CD4-positive, alpha-beta memory T cell (primary cell): ENCODE measurements around the gene GALT. TPM values are rescaled to one million over a fixed set of nuclear protein-coding genes. Genes with fewer than 3 reads are reported as not detected.

Source experiments
- CTCF ChIA-PET: fragments of 350-600 bp; sonication (Branson Sonifier 250); formaldehyde crosslinking; loops from one replicate; lab custom pipeline; 2021; ENCODE audit warnings: inconsistent platforms; ENCODE audit not compliant: partially characterized antibody; lab: Charles Lee
- POLR2A ChIA-PET: fragments of 350-600 bp; sonication (Branson Sonifier 250); formaldehyde crosslinking; loops from one replicate; lab custom pipeline; 2021; ENCODE audit not compliant: partially characterized antibody; lab: Charles Lee
- DNase-seq, 5 donors: peaks; one replicate each; pipeline versions ENCODE4 v3.0.0 to v3.0.0-alpha.2; 2020 to 2022; ENCODE audit warnings: mixed read lengths in 1 of 5
- H3K27ac ChIP-seq: one replicate; pipeline ENCODE4 v1.7.0; 2013; ENCODE audit warnings: low read depth, low read length
- H3K27me3 ChIP-seq: 2 replicates; pipeline ENCODE4 v1.7.0; 2013; ENCODE audit warnings: mild to moderate bottlenecking, low read length, moderate library complexity; ENCODE audit not compliant: insufficient read depth
- H3K36me3 ChIP-seq: 2 replicates; pipeline ENCODE4 v1.7.0; 2013; ENCODE audit warnings: mild to moderate bottlenecking, low read length, moderate library complexity; ENCODE audit not compliant: insufficient read depth
- H3K4me1 ChIP-seq: 2 replicates; pipeline ENCODE4 v1.7.0; 2013; ENCODE audit warnings: mild to moderate bottlenecking, low read length, moderate library complexity; ENCODE audit not compliant: insufficient read depth
- H3K4me3 ChIP-seq, 2 donors: one replicate each; pipeline ENCODE4 v1.7.0; 2013; ENCODE audit warnings: low read length in 2 of 2, mild to moderate bottlenecking in 1 of 2
- H3K9me3 ChIP-seq, 2 donors: one replicate each; pipeline ENCODE4 v1.7.0; 2013; ENCODE audit warnings: low read length in 2 of 2, control low read depth in 1 of 2; ENCODE audit not compliant: control insufficient read depth in 1 of 2
- H3K27ac Mint-ChIP-seq, 7 donors: one replicate each; pipeline ENCODE4 v1.8.0; 2020 to 2021; ENCODE audit warnings: mixed read lengths in 7 of 7, mild to moderate bottlenecking in 6 of 7, inconsistent platforms in 3 of 7, moderate library complexity in 3 of 7
- H3K27me3 Mint-ChIP-seq, 2 donors: one replicate each; pipeline ENCODE4 v1.8.0; 2020 to 2021; ENCODE audit warnings: mixed read lengths in 2 of 2
- H3K36me3 Mint-ChIP-seq, 2 donors: one replicate each; pipeline ENCODE4 v1.8.0; 2020 to 2021; ENCODE audit warnings: mixed read lengths in 2 of 2, inconsistent platforms in 1 of 2, mild to moderate bottlenecking in 1 of 2
- H3K4me1 Mint-ChIP-seq, 4 donors: one replicate each; pipeline ENCODE4 v1.8.0; 2020 to 2021; ENCODE audit warnings: mixed read lengths in 4 of 4, mild to moderate bottlenecking in 1 of 4
- H3K4me3 Mint-ChIP-seq, 8 donors: one replicate each; pipeline ENCODE4 v1.8.0; 2020 to 2021; ENCODE audit warnings: mixed read lengths in 8 of 8, mild to moderate bottlenecking in 7 of 8, moderate library complexity in 6 of 8, inconsistent platforms in 3 of 8
- H3K9me3 Mint-ChIP-seq, 8 donors: one replicate each; pipeline ENCODE4 v1.8.0; 2020 to 2021; ENCODE audit warnings: mixed read lengths in 8 of 8, mild to moderate bottlenecking in 5 of 8, inconsistent platforms in 3 of 8, moderate library complexity in 1 of 8
- intact Hi-C: fragments of 100-400 bp; cut with micrococcal nuclease; formaldehyde crosslinking; loops from one replicate; pipeline ENCODE4 v1.15.1; 2023
- polyA plus RNA-seq, 2 donors: library from polyadenylated mRNA; unstranded; fragments of 300-500 nt; fragmentation: Illumina TruSeq; gene quantifications; one replicate each; pipeline ENCODE4 v1.2.3, GENCODE V29; 2021
- total RNA-seq, 2 experiments: library from RNA; stranded (reverse); gene quantifications; one replicate each; pipeline ENCODE4 v1.2.3, GENCODE V29; 2021

GALT gene
- total and polyA plus RNA-seq, 4 experiments from 2014 or later = 81.9 to 261 (median 167) TPM

GRCh38 chr9:34647651-34648050, 1.2 kb downstream of the GALT start:
- DNase-seq = peak in 2 of 5 donors; percentile 20 to 53
- CTCF ChIA-PET = interaction anchor here (0.8 to 12.6 kb wide), 8 partner anchors 10 to 53 kb away, joined by 4 to 191 read pairs (median 14); partner anchors contain the start of genes ARID3C, CCL27, DCTN3 and SIGMAR1
- H3K36me3 Mint-ChIP-seq = peaks cover 37 to 54% of the 10 kb centered on the region in 2 donors

GRCh38 chr9:34648673-34649072, 2.2 kb downstream of the GALT start:
- H3K27me3 ChIP-seq = no peaks in the 10 kb centered on the region
- peak overlapping the region in 1 of 2 donors; percentile 87 for H3K4me3 ChIP-seq
- CTCF ChIA-PET = interaction anchor here (4.8 to 12.6 kb wide), 3 partner anchors 13 to 52 kb away, joined by 60 to 191 read pairs (median 168); partner anchors contain the start of genes CCL27 and SIGMAR1
- DNase-seq = no peak
- peaks cover 35% of the 10 kb centered on the region for H3K36me3 ChIP-seq
- peak overlapping the region in 4 of 7 donors; percentile 62 to 92 (median 74) for H3K27ac Mint-ChIP-seq
- peaks cover 50% of the 10 kb centered on the region for H3K4me1 ChIP-seq
- POLR2A ChIA-PET = interaction anchor here (3.2 to 22.1 kb wide), 3 partner anchors 11 to 54 kb away, joined by 10 to 484 read pairs (median 193); partner anchors contain the start of genes CCL27, IL11RA and SIGMAR1
- H3K4me1 Mint-ChIP-seq = peaks cover 36 to 69% (median 45%) of the 10 kb centered on the region in 4 donors
- peak overlapping the region in 7 of 8 donors; percentile 58 to 95 (median 70) for H3K4me3 Mint-ChIP-seq
- no peaks in the 10 kb centered on the region for H3K9me3 Mint-ChIP-seq
- H3K27ac ChIP-seq = no peak overlapping the region
- intact Hi-C loops = loop anchor here (5.0 kb wide), 1 partner anchor 36 kb away; the partner anchor contains the start of gene RPP25L
- H3K27me3 Mint-ChIP-seq = no peaks in the 10 kb centered on the region
- H3K9me3 ChIP-seq = no peaks in the 10 kb centered on the region
- H3K36me3 Mint-ChIP-seq = peaks cover 37 to 54% of the 10 kb centered on the region in 2 donors

More at GRCh38 chr9:34647651-34648050, 1.2 kb downstream of the GALT start:
- no peaks in the 10 kb centered on the region for H3K9me3 ChIP-seq
- H3K36me3 ChIP-seq = peaks cover 35% of the 10 kb centered on the region
- peaks cover 40% of the 10 kb centered on the region for H3K4me1 ChIP-seq
- Mint-ChIP-seq H3K9me3 (no peaks in the 10 kb centered on the region), H3K4me3 (peak overlapping the region; percentile 93 to 97 (median 95)), H3K4me1 (peaks cover 29 to 61% (median 39%) of the 10 kb centered on the region in 4 donors), H3K27me3 (no peaks in the 10 kb centered on the region), H3K27ac (peak overlapping the region; percentile 89 to 96 (median 93))
- intact Hi-C loops = loop anchor here (5.0 kb wide), 1 partner anchor 35 kb away; the partner anchor contains the start of gene RPP25L
- H3K4me3 ChIP-seq = peak overlapping the region; percentile 83 to 87
- POLR2A ChIA-PET = interaction anchor here (1.8 to 22.1 kb wide), 6 partner anchors 12 to 55 kb away, joined by 6 to 484 read pairs (median 20); partner anchors contain the start of genes CCL27, DCTN3, IL11RA and RPP25L
- H3K27me3 ChIP-seq = no peaks in the 10 kb centered on the region
- peak overlapping the region; percentile 84 for H3K27ac ChIP-seq

- Histone ChIP-seq H3K4me3 (no peak overlapping the region), H3K4me1 (peaks cover 49% of the 10 kb centered on the region), H3K27ac (no peak overlapping the region), H3K27me3 (no peaks in the 10 kb centered on the region), H3K9me3 (no peaks in the 10 kb centered on the region), H3K36me3 (peaks cover 35% of the 10 kb centered on the region)
- POLR2A ChIA-PET = interaction anchor here (18.7 to 22.1 kb wide), 2 partner anchors 7 to 9 kb away, joined by 484 read pairs; partner anchors contain the start of genes CCL27, GALT, IL11RA and SIGMAR1
- H3K27me3 Mint-ChIP-seq = no peaks in the 10 kb centered on the region
- DNase-seq = no peak
- peaks cover 42 to 77% (median 50%) of the 10 kb centered on the region in 4 donors for H3K4me1 Mint-ChIP-seq
- peaks cover 37 to 57% of the 10 kb centered on the region in 2 donors for H3K36me3 Mint-ChIP-seq
- H3K27ac Mint-ChIP-seq = peak overlapping the region in 4 of 7 donors; percentile 14 to 70 (median 48)
- intact Hi-C loops = no loop called here
- no peaks in the 10 kb centered on the region for H3K9me3 Mint-ChIP-seq
- H3K4me3 Mint-ChIP-seq = no peak overlapping the region
- CTCF ChIA-PET = interaction anchor here (9.6 to 12.6 kb wide), 2 partner anchors 12 to 15 kb away, joined by 168 to 191 read pairs; partner anchors contain the start of genes CCL27 and SIGMAR1
Measured at GRCh38 chr9:34650816-34651215, 4.3 kb downstream of the GALT start.

GRCh38 chr9:34651321-34651720, 4.8 kb downstream of the GALT start:
- ChIA-PET CTCF (interaction anchor here (9.6 to 12.6 kb wide), 2 partner anchors 11 to 16 kb away, joined by 168 to 191 read pairs; partner anchors contain the start of genes CCL27 and SIGMAR1), POLR2A (interaction anchor here (18.7 to 22.1 kb wide), 2 partner anchors 8 kb away, joined by 484 read pairs; partner anchors contain the start of genes CCL27, GALT, IL11RA and SIGMAR1)

GRCh38 chr9:34651876-34652601, 5.6 kb downstream of the GALT start, which contains the start of gene IL11RA:
TSS of gene IL11RA (plus strand) at chr9:34652185. CDS start at chr9:34655218, 3,033 bp downstream.
- Mint-ChIP-seq H3K4me1 (peaks cover 40 to 65% (median 43%) of the 10 kb centered on the region in 4 donors), H3K27ac (peak within 1 kb of the TSS; percentile 70 to 93 (median 84)), H3K9me3 (no peaks in the 10 kb centered on the region), H3K4me3 (peak within 1 kb of the TSS in 5 of 8 donors; percentile 5 to 81 (median 12)), H3K27me3 (no peaks in the 10 kb centered on the region), H3K36me3 (peaks cover 37 to 52% of the 10 kb centered on the region in 2 donors)
- peaks cover 43% of the 10 kb centered on the region for H3K4me1 ChIP-seq
- ChIA-PET POLR2A (interaction anchor here (18.7 to 22.1 kb wide), 2 partner anchors 8 to 9 kb away, joined by 484 read pairs; partner anchors contain the start of genes CCL27, GALT, IL11RA and SIGMAR1), CTCF (interaction anchor here (9.6 to 12.6 kb wide), 2 partner anchors 11 to 16 kb away, joined by 168 to 191 read pairs; partner anchors contain the start of genes CCL27 and SIGMAR1)
- no peaks in the 10 kb centered on the region for H3K9me3 ChIP-seq
- peak in 1 of 5 donors; percentile 67 for DNase-seq
- no peak within 1 kb of the TSS for H3K4me3 ChIP-seq
- H3K27me3 ChIP-seq = no peaks in the 10 kb centered on the region
- peak within 1 kb of the TSS; percentile 16 for H3K27ac ChIP-seq
- intact Hi-C loops = no loop called here
- H3K36me3 ChIP-seq = peaks cover 35% of the 10 kb centered on the region

More at GRCh38 chr9:34651321-34651720, 4.8 kb downstream of the GALT start:
- peaks cover 44% of the 10 kb centered on the region for H3K4me1 ChIP-seq
- intact Hi-C loops = no loop called here
- Mint-ChIP-seq H3K36me3 (peaks cover 37 to 58% of the 10 kb centered on the region in 2 donors), H3K4me3 (no peak overlapping the region), H3K27me3 (no peaks in the 10 kb centered on the region), H3K27ac (peak overlapping the region in 5 of 7 donors; percentile 22 to 84 (median 51)), H3K4me1 (peaks cover 39 to 72% (median 46%) of the 10 kb centered on the region in 4 donors), H3K9me3 (no peaks in the 10 kb centered on the region)
- H3K27me3 ChIP-seq = no peaks in the 10 kb centered on the region
- H3K4me3 ChIP-seq = no peak overlapping the region
- H3K9me3 ChIP-seq = no peaks in the 10 kb centered on the region
- no peak for DNase-seq
- H3K27ac ChIP-seq = no peak overlapping the region
- H3K36me3 ChIP-seq = peaks cover 35% of the 10 kb centered on the region

- CTCF ChIA-PET = no interaction called here
- Histone ChIP-seq H3K27ac (peak overlapping the region; percentile 16), H3K27me3 (no peaks in the 10 kb centered on the region), H3K4me1 (peaks cover 39% of the 10 kb centered on the region), H3K4me3 (no peak overlapping the region), H3K36me3 (peaks cover 35% of the 10 kb centered on the region), H3K9me3 (no peaks in the 10 kb centered on the region)
- no peak for DNase-seq
- Mint-ChIP-seq H3K4me3 (peak overlapping the region in 5 of 8 donors; percentile 5 to 81 (median 12)), H3K27me3 (no peaks in the 10 kb centered on the region), H3K27ac (peak overlapping the region in 6 of 7 donors; percentile 12 to 93 (median 80)), H3K9me3 (no peaks in the 10 kb centered on the region), H3K36me3 (peaks cover 34 to 46% of the 10 kb centered on the region in 2 donors), H3K4me1 (peaks cover 35 to 59% (median 40%) of the 10 kb centered on the region in 4 donors)
- intact Hi-C loops = no loop called here
- POLR2A ChIA-PET = interaction anchor here (18.7 to 22.1 kb wide), 2 partner anchors 7 to 9 kb away, joined by 484 read pairs; partner anchors contain the start of genes CCL27, GALT, IL11RA and SIGMAR1
Measured at GRCh38 chr9:34652602-34653000, 6.1 kb downstream of the GALT start.
